NCI-H1105 treated with DMSO at 0.1 percent for 48 hours (cell line): ENCODE results near the gene RBFOX2.
"Not testable (repeated sequence)": the region's sequence is repeated elsewhere in the genome, so short reads cannot be mapped to it uniquely, and the experiment has no call there.

Experiments used
- DNase-seq: peaks from one replicate; lab custom pipeline; 2025; lab: John Stamatoyannopoulos, UW

RBFOX2 gene

GRCh38 chr22:35824256-35824655 lies 204.4 kb downstream of the RBFOX2 start:
- DNase-seq: no peak

- no peak for DNase-seq
These were observed 207.0 kb downstream of the RBFOX2 start for GRCh38 chr22:35821654-35822053.

GRCh38 chr22:35819421-35819820 lies 209.2 kb downstream of the RBFOX2 start:
- no peak for DNase-seq

- DNase-seq: no peak
These were observed 209.7 kb downstream of the RBFOX2 start for GRCh38 chr22:35818897-35819296.

GRCh38 chr22:35812600-35812999 lies 216.0 kb downstream of the RBFOX2 start:
- no peak for DNase-seq

GRCh38 chr22:35811670-35812069 lies 217.0 kb downstream of the RBFOX2 start:
- no peak for DNase-seq

- no peak for DNase-seq
These were observed 218.8 kb downstream of the RBFOX2 start for GRCh38 chr22:35809816-35810215.

- DNase-seq: no peak
These were observed 220.2 kb downstream of the RBFOX2 start for GRCh38 chr22:35808377-35808776.

- DNase-seq: not testable (repeated sequence)
These were observed 222.0 kb downstream of the RBFOX2 start for GRCh38 chr22:35806668-35807067.

GRCh38 chr22:35805466-35805865 lies 223.2 kb downstream of the RBFOX2 start:
- DNase-seq: no peak

GRCh38 chr22:35804421-35804820 lies 224.2 kb downstream of the RBFOX2 start:
- no peak for DNase-seq

GRCh38 chr22:35802885-35803284 lies 225.7 kb downstream of the RBFOX2 start:
- DNase-seq: no peak

GRCh38 chr22:35801301-35801700 lies 227.3 kb downstream of the RBFOX2 start:
- DNase-seq: not testable (repeated sequence)

- no peak for DNase-seq
These were observed 229.5 kb downstream of the RBFOX2 start for GRCh38 chr22:35799150-35799549.

GRCh38 chr22:35797411-35797810 lies 231.2 kb downstream of the RBFOX2 start:
- DNase-seq: no peak

GRCh38 chr22:35795476-35795875 lies 233.1 kb downstream of the RBFOX2 start:
- DNase-seq: no peak

- no peak for DNase-seq
These were observed 236.1 kb downstream of the RBFOX2 start for GRCh38 chr22:35792506-35792905.

- not testable (repeated sequence) for DNase-seq
These were observed 236.8 kb downstream of the RBFOX2 start for GRCh38 chr22:35791788-35792187.

- no peak for DNase-seq
These were observed 243.3 kb downstream of the RBFOX2 start for GRCh38 chr22:35785181-35785923.

- DNase-seq: no peak
These were observed 244.0 kb downstream of the RBFOX2 start for GRCh38 chr22:35784633-35785032.

- no peak for DNase-seq
These were observed 244.5 kb downstream of the RBFOX2 start for GRCh38 chr22:35783943-35784614.

GRCh38 chr22:35782504-35782903 lies 246.1 kb downstream of the RBFOX2 start:
- no peak for DNase-seq

- DNase-seq: no peak
These were observed 246.7 kb downstream of the RBFOX2 start for GRCh38 chr22:35781898-35782297.
